Stomach (tissue), 4 donors: ENCODE results near the gene KRTAP10-9.

Source experiments
- CTCF ChIP-seq, 7 experiments: fragments of 450-650 bp in 4 of 7; fragments of 200-600 bp in 3 of 7; sonication (generic) in 3 of 7; IDR thresholded peaks; one replicate each; pipeline ENCODE4 v1.5.1; 2016 to 2019; ENCODE audit warnings: antibody characterized with exemption in 7 of 7, control low read depth in 2 of 7, mild to moderate bottlenecking in 1 of 7
- POLR2A ChIP-seq, 4 donors: fragments of 450-650 bp; IDR thresholded peaks; one replicate each; pipeline ENCODE4 v1.6.1; 2016; ENCODE audit warnings: antibody characterized with exemption in 4 of 4, control low read depth in 2 of 4, mild to moderate bottlenecking in 1 of 4, moderate library complexity in 1 of 4
- POLR2AphosphoS5 ChIP-seq, 3 donors: sonication (generic); formaldehyde crosslinking; IDR thresholded peaks; one replicate each; pipeline ENCODE4 v1.6.1; 2016; ENCODE audit warnings: antibody characterized with exemption in 3 of 3

GRCh38 chr21:44619886-44620285 is 7.0 kb upstream of the KRTAP10-9 start:
- TF ChIP-seq POLR2AphosphoS5 (IDR thresholded peaks at IDR 0.05) (no peak), CTCF (IDR thresholded peaks at IDR 0.05) (no peak), POLR2A (IDR thresholded peaks at IDR 0.05) (no peak)
